GM12878 (cell line): ENCODE results near the gene CHCHD6. TPM values are rescaled to one million over a fixed set of nuclear protein-coding genes. Genes with fewer than 3 reads are reported as not detected.

ENCODE experiments used
- ATAC-seq: fragments of 200-7000 bp; cut with Tn5 transposase; 3 replicates; pipeline ENCODE4 v1.9.1; 2020; ENCODE audit warnings: mild to moderate bottlenecking, moderate library complexity
- BruUV-seq: library from RNA; stranded (reverse); fragments of 400-500 nt; replicated peaks from 2 replicates; lab custom pipeline; 2021; lab: Mats Ljungman, UMichigan
- CTCF ChIA-PET: fragments of 300-600 bp; sonication (Branson Sonifier 250); formaldehyde crosslinking; extraction: SDS; loops from one replicate; lab custom pipeline; 2021; ENCODE audit warnings: inconsistent platforms; lab: Yijun Ruan, JAX
- POLR2A ChIA-PET: fragments of 350-600 bp; formaldehyde crosslinking; extraction: SDS; loops from one replicate; lab custom pipeline; 2021; ENCODE audit warnings: inconsistent platforms; lab: Charles Lee
- RAD21 ChIA-PET: fragments of 300-600 bp; sonication (Branson Sonifier 250); formaldehyde crosslinking; loops from one replicate; lab custom pipeline; 2023; ENCODE audit warnings: antibody characterized with exemption; ENCODE audit not compliant: unreplicated experiment; lab: Charles Lee
- SMC1A ChIA-PET: fragments of 300-600 bp; sonication (Branson Sonifier 250); formaldehyde crosslinking; loops from one replicate; lab custom pipeline; 2023; ENCODE audit not compliant: unreplicated experiment, uncharacterized antibody; lab: Charles Lee
- DNase-seq: peaks from one replicate; pipeline ENCODE4 v3.0.0-alpha.2; 2011; ENCODE audit warnings: low read depth, low spot score
- FAIRE-seq: peaks from 3 replicates; lab custom pipeline; 2011; peaks lifted over from hg19 to GRCh38; lab: Jason Lieb, UNC
- H2AFZ ChIP-seq: 2 replicates; pipeline ENCODE4 v1.6.0; 2011; ENCODE audit warnings: low read depth, low read length, control low read depth; ENCODE audit not compliant: control insufficient read depth
- H3K27ac ChIP-seq: 2 replicates; pipeline ENCODE4 v1.5.1; 2011; ENCODE audit warnings: control low read depth; ENCODE audit not compliant: control insufficient read depth, insufficient read depth
- H3K27me3 ChIP-seq, 2 experiments: replicated peaks in 1 of 2; 2 replicates each; pipeline versions ENCODE4 v1.6.0 to v1.6.1; 2011; ENCODE audit warnings: low read length in 1 of 2; ENCODE audit not compliant: control insufficient read depth in 2 of 2, insufficient read depth in 2 of 2
- H3K36me3 ChIP-seq, 2 experiments: 2 replicates each; pipeline ENCODE4 v1.5.1; 2011; ENCODE audit warnings: low read length in 1 of 2; ENCODE audit not compliant: control insufficient read depth in 2 of 2, insufficient read depth in 2 of 2
- H3K4me1 ChIP-seq: 2 replicates; pipeline ENCODE4 v1.6.1; 2011; ENCODE audit warnings: mild to moderate bottlenecking, low read length, moderate library complexity, mixed read lengths; ENCODE audit not compliant: control insufficient read depth, insufficient read depth
- H3K4me2 ChIP-seq: 2 replicates; pipeline ENCODE4 v1.6.0; 2011; ENCODE audit warnings: control low read depth; ENCODE audit not compliant: control insufficient read depth, insufficient read depth
- H3K4me3 ChIP-seq: fragments of 200-600 bp; sonication (generic); 2 replicates; pipeline ENCODE4 v1.5.1; 2016
- H3K79me2 ChIP-seq: 2 replicates; pipeline ENCODE4 v1.6.0; 2011; ENCODE audit warnings: low read length; ENCODE audit not compliant: control insufficient read depth, insufficient read depth
- H3K9ac ChIP-seq: 2 replicates; pipeline ENCODE4 v1.8.0; 2011; ENCODE audit warnings: low read length, control low read depth, mixed read lengths; ENCODE audit not compliant: control insufficient read depth, insufficient read depth
- H3K9me3 ChIP-seq: replicated peaks from 3 replicates; pipeline ENCODE4 v1.5.1; 2011; ENCODE audit warnings: mild to moderate bottlenecking, low read length; ENCODE audit not compliant: control insufficient read depth, insufficient read depth
- H4K20me1 ChIP-seq: 2 replicates; pipeline ENCODE4 v1.6.0; 2011; ENCODE audit not compliant: control insufficient read depth, insufficient read depth
- FOXM1 ChIP-seq: IDR thresholded peaks from 2 replicates; pipeline ENCODE4 v1.6.1; 2012; ENCODE audit warnings: low read depth, mild to moderate bottlenecking, inconsistent platforms, low read length, moderate library complexity
- PBX3 ChIP-seq: IDR thresholded peaks from 2 replicates; pipeline ENCODE4 v1.6.1; 2011; ENCODE audit warnings: mild to moderate bottlenecking, low read depth, low read length, moderate library complexity; ENCODE audit not compliant: insufficient replicate concordance
- POU2F2 ChIP-seq: IDR thresholded peaks from 3 replicates; pipeline ENCODE4 v1.6.1; 2011; ENCODE audit warnings: low read depth, mild to moderate bottlenecking, low read length, borderline replicate concordance
- RB1 ChIP-seq: fragments of 450-650 bp; formaldehyde crosslinking; IDR thresholded peaks from 2 replicates; pipeline ENCODE4 v1.6.1; 2017; ENCODE audit warnings: mild to moderate bottlenecking, borderline replicate concordance
- REST ChIP-seq: IDR thresholded peaks from 2 replicates; pipeline ENCODE4 v1.6.1; 2012; ENCODE audit warnings: mild to moderate bottlenecking, low read depth, low read length
- TARDBP ChIP-seq: IDR thresholded peaks from 2 replicates; pipeline ENCODE4 v1.6.1; 2016; ENCODE audit warnings: borderline replicate concordance
- ZBTB40 ChIP-seq: fragments of 450-650 bp; IDR thresholded peaks from 2 replicates; pipeline ENCODE4 v1.6.1; 2016; ENCODE audit warnings: mild to moderate bottlenecking, moderate library complexity, borderline replicate concordance
- ZNF687 ChIP-seq: fragments of 450-650 bp; IDR thresholded peaks from 2 replicates; pipeline ENCODE4 v1.6.1; 2017; ENCODE audit warnings: mild to moderate bottlenecking, moderate library complexity
- WGBS: methylation state at CpG from one replicate; pipeline ENCODE4 v1.1.6; 2016; ENCODE audit warnings: low lambda C conversion rate; ENCODE audit not compliant: insufficient replicate concordance, insufficient coverage; ENCODE audit errors: missing lambda C conversion rate; 5-methylcytosine and 5-hydroxymethylcytosine counted together
- in situ Hi-C: fragments of 300-500 bp; cut with MboI; formaldehyde crosslinking; loops from 9 replicates; pipeline ENCODE4 v1.14.3; 2018; ENCODE audit warnings: mixed read lengths
- intact Hi-C: fragments of 100-400 bp; cut with micrococcal nuclease; formaldehyde crosslinking; loops from one replicate; pipeline ENCODE4 v1.14.2; 2022; ENCODE audit not compliant: unreplicated experiment
- polyA plus RNA-seq, 11 experiments: library from polyadenylated mRNA; depleted of rRNA in 4 of 11; unstranded in 6 of 11; stranded (reverse) in 5 of 11; fragments of >200 nt; fragmentation: Nextera tagmentation in 4 of 11; fragmentation: Illumina TruSeq in 1 of 11; extraction: Ambion mirVana in 4 of 11; extraction: Trizol in 1 of 11; gene quantifications; 1 replicate in 1 of 11; 2 replicates in 10 of 11; pipeline versions ENCODE4 v1.2.1 to v1.2.3, GENCODE V29; 2011 to 2016; ENCODE audit warnings: inconsistent platforms in 2 of 11, missing spikeins in 2 of 11, low read depth in 1 of 11
- total RNA-seq, 4 experiments: library from RNA; depleted of rRNA in 3 of 4; stranded (reverse); fragments of >200 nt in 3 of 4; fragmentation: Illumina TruSeq in 1 of 4; extraction: Trizol in 1 of 4; gene quantifications; 2 replicates each; pipeline versions ENCODE4 v1.2.1 to v1.2.3, GENCODE V29; 2013 to 2021

Gene CHCHD6
- total and polyA plus RNA-seq, 10 of the 15 experiments (the other 5 are each of a cell fraction or from before 2014, with no cell fraction given) = 2.7 to 16.7 (median 12.3) TPM

- Histone ChIP-seq H3K36me3 (peaks cover 0 to 8% of the 10 kb centered on the region in 2 experiments; a peak in 2 of 4 replicates), H3K79me2 (no peaks in the 10 kb centered on the region), H3K27ac (no peak overlapping the region), H3K4me1 (peaks cover 7% of the 10 kb centered on the region), H3K9me3 (no peaks in the 10 kb centered on the region), H4K20me1 (no peaks in the 10 kb centered on the region), H2AFZ (no peak overlapping the region), H3K4me3 (no peak overlapping the region), H3K4me2 (no peak overlapping the region), H3K27me3 (no peaks in the 10 kb centered on the region), H3K9ac (no peak overlapping the region)
- in situ Hi-C loops (no loop called here), intact Hi-C loops (no loop called here)
- SMC1A ChIA-PET = no interaction called here
- no peak for FAIRE-seq
- ATAC-seq = no peak
- CTCF ChIA-PET = no interaction called here
- DNase-seq = no peak
- 86% methylated on average over 31 of the region's 32 CpGs for WGBS
- RAD21 ChIA-PET = no interaction called here
- BruUV-seq = no TSS peak
- POLR2A ChIA-PET = no interaction called here
- TF ChIP-seq ZBTB40 = no peak
- no peak for TF ChIP-seq PBX3
- TF ChIP-seq ZNF687 = no peak
- no peak for TF ChIP-seq REST
- TF ChIP-seq POU2F2 = no peak
- no peak for TF ChIP-seq RB1
- TF ChIP-seq FOXM1 = no peak
- TF ChIP-seq TARDBP = no peak
These were observed 300.8 kb downstream of the CHCHD6 start for GRCh38 chr3:127004641-127005397.
